ENCODE measurements around the gene MECP2. TPM values are rescaled to one million over a fixed set of nuclear protein-coding genes. Genes with fewer than 3 reads are reported as not detected.

Gene MECP2
- total and polyA plus RNA-seq, 2 of the 13 experiments (the other 11 are each of a cell fraction or from before 2014, with no cell fraction given) = 7.9 to 18.1 TPM

DNA sequence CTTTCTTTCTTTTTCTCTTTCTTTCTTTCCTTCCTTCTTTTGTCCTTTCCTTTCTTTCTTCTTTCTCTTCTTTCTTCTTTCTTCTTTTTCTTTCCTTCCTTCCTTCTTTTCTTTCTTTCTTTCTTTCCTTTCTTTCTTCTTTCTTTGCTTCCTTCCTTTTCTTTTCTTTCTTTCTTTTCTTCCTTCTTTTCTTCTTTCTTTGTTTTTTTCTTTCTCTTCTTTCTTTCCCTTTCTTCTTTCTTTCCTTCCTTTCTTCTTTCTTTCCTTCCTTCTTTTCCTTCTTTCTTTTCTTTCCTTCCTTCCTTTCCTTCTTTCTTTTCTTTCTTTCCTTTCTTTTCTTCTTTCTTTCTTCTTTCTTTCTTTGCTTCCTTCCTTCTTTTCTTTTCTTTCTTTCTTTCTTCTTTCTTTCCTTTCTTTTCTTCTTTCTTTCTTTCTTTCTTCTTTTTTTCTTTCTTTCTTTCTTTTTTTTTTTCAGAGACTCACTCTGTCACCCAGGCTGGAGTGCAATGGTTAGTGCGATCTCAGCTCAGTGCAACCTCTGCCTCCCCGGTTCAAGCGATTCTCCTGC lies 106.4 kb downstream of the MECP2 start:
- Histone ChIP-seq H3K36me3 (replicated peaks in 1 of 2; ENCODE audit: control insufficient read depth in 1 of 2, insufficient read depth in 2 of 2, low read length in 2 of 2) (no peaks in the 10 kb centered on the region), H3K27ac (ENCODE audit: extremely low read length, insufficient read depth, low read length) (no peak overlapping the region), H2AFZ (ENCODE audit: low read length) (no peak overlapping the region), H3K4me2 (ENCODE audit: low read depth, low read length) (no peak overlapping the region), H3K27me3 (ENCODE audit: control insufficient read depth in 1 of 2, insufficient read depth in 2 of 2, low read length in 2 of 2) (no peaks in the 10 kb centered on the region), H3K4me3 (replicated peaks in 1 of 3; ENCODE audit: insufficient read depth in 1 of 3, low read depth in 2 of 3, low read length in 3 of 3) (no peak overlapping the region), H3K9ac (ENCODE audit: insufficient read depth, low read depth, low read length) (no peak overlapping the region), H3K4me1 (ENCODE audit: insufficient read depth, low read length) (peaks cover 30% of the 10 kb centered on the region), H3K79me2 (ENCODE audit: insufficient read depth, low read length) (no peaks in the 10 kb centered on the region), H4K20me1 (ENCODE audit: insufficient read depth, low read length) (no peaks in the 10 kb centered on the region), H3K9me3 (ENCODE audit: low read length) (no peaks in the 10 kb centered on the region)
- in situ Hi-C loops (cut with HindIII; ENCODE audit: extremely low pct_ligation_motif_present, low pct_unique_long_range_greater_than_20kb) = no loop called here
- FAIRE-seq = no peak
- no peak for ATAC-seq
- no TSS peak for BruUV-seq (replicated peaks)
- ChIA-PET CTCF (ENCODE audit: low intra/inter-chr PET ratio, low total read pairs) (no interaction called here), POLR2A (no interaction called here)
- TF ChIP-seq MAFK (conservative IDR thresholded peaks at IDR 0.05 in 1 of 2, IDR thresholded peaks at IDR 0.05 in 1 of 2; ENCODE audit: low read length in 2 of 2) (no peak), ZFP36L2 (CRISPR knock-in tag; IDR thresholded peaks at IDR 0.05) (no peak), HIVEP1 (CRISPR knock-in tag; IDR thresholded peaks at IDR 0.05) (no peak), NR2C2 (CRISPR knock-in tag; IDR thresholded peaks at IDR 0.05; ENCODE audit: borderline replicate concordance) (no peak), ZNF337 (CRISPR knock-in tag; IDR thresholded peaks at IDR 0.05; ENCODE audit: borderline replicate concordance, low read depth) (no peak), ZNF737 (CRISPR knock-in tag; IDR thresholded peaks at IDR 0.05; ENCODE audit: borderline replicate concordance) (no peak), EZH2 (conservative IDR thresholded peaks at IDR 0.05; ENCODE audit: low read depth, low read length) (no peak), MTA1 (CRISPR knock-in tag; IDR thresholded peaks at IDR 0.05; ENCODE audit: borderline replicate concordance) (no peak), GZF1 (CRISPR knock-in tag; IDR thresholded peaks at IDR 0.05) (no peak), RFXAP (CRISPR knock-in tag; IDR thresholded peaks at IDR 0.05; ENCODE audit: borderline replicate concordance) (no peak), IRF2 (CRISPR knock-in tag; IDR thresholded peaks at IDR 0.05) (no peak)
- TF ChIP-seq, protein P1, sequence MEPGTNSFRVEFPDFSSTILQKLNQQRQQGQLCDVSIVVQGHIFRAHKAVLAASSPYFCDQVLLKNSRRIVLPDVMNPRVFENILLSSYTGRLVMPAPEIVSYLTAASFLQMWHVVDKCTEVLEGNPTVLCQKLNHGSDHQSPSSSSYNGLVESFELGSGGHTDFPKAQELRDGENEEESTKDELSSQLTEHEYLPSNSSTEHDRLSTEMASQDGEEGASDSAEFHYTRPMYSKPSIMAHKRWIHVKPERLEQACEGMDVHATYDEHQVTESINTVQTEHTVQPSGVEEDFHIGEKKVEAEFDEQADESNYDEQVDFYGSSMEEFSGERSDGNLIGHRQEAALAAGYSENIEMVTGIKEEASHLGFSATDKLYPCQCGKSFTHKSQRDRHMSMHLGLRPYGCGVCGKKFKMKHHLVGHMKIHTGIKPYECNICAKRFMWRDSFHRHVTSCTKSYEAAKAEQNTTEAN (CRISPR knock-in tag; conservative IDR thresholded peaks at IDR 0.05) = no peak
- TF ChIP-seq, protein P2, sequence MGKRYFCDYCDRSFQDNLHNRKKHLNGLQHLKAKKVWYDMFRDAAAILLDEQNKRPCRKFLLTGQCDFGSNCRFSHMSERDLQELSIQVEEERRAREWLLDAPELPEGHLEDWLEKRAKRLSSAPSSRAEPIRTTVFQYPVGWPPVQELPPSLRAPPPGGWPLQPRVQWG (CRISPR knock-in tag; IDR thresholded peaks at IDR 0.05; ENCODE audit: borderline replicate concordance, low read depth) = no peak
- DNase-seq (ENCODE audit: low spot score) = no peak
- WGBS (ENCODE audit: low lambda C conversion rate) = 96% methylated on average over 3 of the region's 3 CpGs
- intact Hi-C loops (cut with micrococcal nuclease; ENCODE audit: unreplicated experiment) = no loop called here
